MCF 10A (cell line): ENCODE results near the gene AIG1. TPM values are rescaled to one million over a fixed set of nuclear protein-coding genes. Genes with fewer than 3 reads are reported as not detected.

Experiments
- BruUV-seq: library from RNA; stranded (reverse); fragments of 400-500 nt; replicated peaks from 2 replicates; lab custom pipeline; 2021; lab: Mats Ljungman, UMichigan
- CTCF ChIA-PET: fragments of 300-600 bp; sonication (Branson Sonifier 250); formaldehyde crosslinking; extraction: SDS; loops from one replicate; lab custom pipeline; 2021; ENCODE audit warnings: antibody characterized with exemption, inconsistent platforms; lab: Yijun Ruan, JAX
- POLR2A ChIA-PET: fragments of 300-600, 350-650 bp; sonication (Branson Sonifier 250); formaldehyde crosslinking; extraction: SDS; loops from one replicate; lab custom pipeline; 2020; ENCODE audit warnings: antibody characterized with exemption, inconsistent platforms; lab: Yijun Ruan, JAX
- DNase-seq: peaks from one replicate; pipeline ENCODE4 v3.0.0-alpha.2; 2018; ENCODE audit not compliant: unreplicated experiment
- H3K27ac Mint-ChIP-seq: one replicate; pipeline ENCODE4 v1.8.0; 2022; ENCODE audit warnings: mild to moderate bottlenecking, low read depth, mixed read lengths; ENCODE audit not compliant: unreplicated experiment
- H3K27me3 Mint-ChIP-seq: one replicate; pipeline ENCODE4 v1.8.0; 2022; ENCODE audit warnings: mixed read lengths; ENCODE audit not compliant: insufficient read depth, unreplicated experiment
- H3K36me3 Mint-ChIP-seq: one replicate; pipeline ENCODE4 v1.8.0; 2022; ENCODE audit warnings: mild to moderate bottlenecking, moderate library complexity, mixed read lengths; ENCODE audit not compliant: insufficient read depth, unreplicated experiment
- H3K4me1 Mint-ChIP-seq: one replicate; pipeline ENCODE4 v1.8.0; 2022; ENCODE audit warnings: mixed read lengths; ENCODE audit not compliant: insufficient read depth, unreplicated experiment
- H3K4me3 Mint-ChIP-seq: one replicate; pipeline ENCODE4 v1.8.0; 2022; ENCODE audit warnings: mild to moderate bottlenecking, moderate library complexity, mixed read lengths; ENCODE audit not compliant: unreplicated experiment
- H3K9me3 Mint-ChIP-seq: one replicate; pipeline ENCODE4 v1.8.0; 2022; ENCODE audit warnings: mixed read lengths; ENCODE audit not compliant: unreplicated experiment
- intact Hi-C: fragments of 100-400 bp; cut with micrococcal nuclease; formaldehyde crosslinking; loops from 2 replicates; pipeline ENCODE4 v1.14.1; 2022
- total RNA-seq: library from RNA; stranded (reverse); gene quantifications from 2 replicates; pipeline ENCODE4 v1.2.3, GENCODE V29; 2022
- TF ChIP-seq, protein P1 (sequence below): fragments of 200-600 bp; IDR thresholded peaks from one replicate; pipeline ENCODE4 v1.8.0; 2022; ENCODE audit warnings: antibody characterized with exemption, mild to moderate bottlenecking; ENCODE audit not compliant: unreplicated experiment

The AIG1 gene
- total RNA-seq, 1 experiment from 2014 or later: 106 TPM

DNA sequence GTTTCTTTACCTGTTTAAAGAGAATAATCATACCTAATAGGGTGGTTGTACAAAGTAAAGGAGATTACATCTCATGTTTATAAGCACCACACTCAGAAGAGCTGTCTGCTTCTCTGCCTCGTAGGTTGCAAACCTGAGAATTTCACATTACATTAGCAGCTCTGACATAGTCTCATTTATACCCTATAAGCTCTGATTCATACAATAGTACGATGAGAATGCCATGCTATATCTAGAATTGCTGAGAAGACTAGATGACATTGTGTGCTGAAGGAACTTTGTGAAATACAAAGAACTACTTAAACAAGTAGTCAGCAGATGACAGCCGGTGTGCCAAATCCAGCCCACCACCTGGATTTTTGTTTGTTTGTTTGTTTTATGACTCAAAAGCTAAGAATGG lies 268.6 kb downstream of the AIG1 start:
- CTCF ChIA-PET: interaction anchor here (1.0 to 4.4 kb wide), 3 partner anchors 8 to 72 kb away, joined by 3 to 17 read pairs (median 5); no protein-coding TSS in a partner anchor
- DNase-seq: peak; percentile 40
- peaks cover 33% of the 10 kb centered on the region for H3K4me1 Mint-ChIP-seq

DNA sequence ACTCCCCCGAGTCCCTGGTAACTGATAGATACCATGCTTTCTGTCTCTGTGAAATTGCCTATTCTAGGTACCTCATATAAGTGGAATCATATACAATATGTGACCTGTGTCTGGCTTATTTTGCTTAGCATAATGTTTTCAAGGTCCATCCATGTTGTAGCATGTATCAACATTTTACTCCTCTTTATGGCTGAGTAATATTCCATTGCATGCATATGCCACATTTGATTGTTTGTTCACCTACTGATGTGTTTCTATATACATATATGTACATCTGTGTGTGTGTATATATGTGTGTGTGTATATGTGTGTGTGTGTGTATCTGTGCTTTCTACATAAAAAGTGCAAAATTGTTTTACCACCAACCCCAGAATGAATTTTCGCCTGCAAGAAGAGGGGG lies 270.7 kb downstream of the AIG1 start:
- Mint-ChIP-seq H3K27ac (peak overlapping the region; percentile 66), H3K4me1 (peaks cover 35% of the 10 kb centered on the region), H3K27me3 (no peaks in the 10 kb centered on the region), H3K9me3 (peaks cover 13% of the 10 kb centered on the region), H3K36me3 (peaks cover 33% of the 10 kb centered on the region), H3K4me3 (no peak overlapping the region)
- ChIA-PET POLR2A (interaction anchor here (1.2 to 13.4 kb wide), 3 partner anchors 11 to 84 kb away, joined by 3 to 402 read pairs (median 13); no protein-coding TSS in a partner anchor), CTCF (no interaction called here)
- TF ChIP-seq, protein P1, sequence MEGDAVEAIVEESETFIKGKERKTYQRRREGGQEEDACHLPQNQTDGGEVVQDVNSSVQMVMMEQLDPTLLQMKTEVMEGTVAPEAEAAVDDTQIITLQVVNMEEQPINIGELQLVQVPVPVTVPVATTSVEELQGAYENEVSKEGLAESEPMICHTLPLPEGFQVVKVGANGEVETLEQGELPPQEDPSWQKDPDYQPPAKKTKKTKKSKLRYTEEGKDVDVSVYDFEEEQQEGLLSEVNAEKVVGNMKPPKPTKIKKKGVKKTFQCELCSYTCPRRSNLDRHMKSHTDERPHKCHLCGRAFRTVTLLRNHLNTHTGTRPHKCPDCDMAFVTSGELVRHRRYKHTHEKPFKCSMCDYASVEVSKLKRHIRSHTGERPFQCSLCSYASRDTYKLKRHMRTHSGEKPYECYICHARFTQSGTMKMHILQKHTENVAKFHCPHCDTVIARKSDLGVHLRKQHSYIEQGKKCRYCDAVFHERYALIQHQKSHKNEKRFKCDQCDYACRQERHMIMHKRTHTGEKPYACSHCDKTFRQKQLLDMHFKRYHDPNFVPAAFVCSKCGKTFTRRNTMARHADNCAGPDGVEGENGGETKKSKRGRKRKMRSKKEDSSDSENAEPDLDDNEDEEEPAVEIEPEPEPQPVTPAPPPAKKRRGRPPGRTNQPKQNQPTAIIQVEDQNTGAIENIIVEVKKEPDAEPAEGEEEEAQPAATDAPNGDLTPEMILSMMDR: no peak
- intact Hi-C loops: no loop called here
- no TSS peak for BruUV-seq
- no peak for DNase-seq

More for the DNA sequence above, 268.6 kb downstream of the AIG1 start:
- H3K27me3 Mint-ChIP-seq: no peaks in the 10 kb centered on the region
- H3K36me3 Mint-ChIP-seq: peaks cover 15% of the 10 kb centered on the region
- no peak overlapping the region for H3K4me3 Mint-ChIP-seq
- peaks cover 13% of the 10 kb centered on the region for H3K9me3 Mint-ChIP-seq
- BruUV-seq: no TSS peak
- TF ChIP-seq, protein P1: no peak
- H3K27ac Mint-ChIP-seq: no peak overlapping the region
- POLR2A ChIA-PET: interaction anchor here (0.6 to 8.3 kb wide), 16 partner anchors 7 to 486 kb away, joined by 3 to 160 read pairs (median 8); partner anchors contain the start of genes ADAT2, HIVEP2 and PEX3
- intact Hi-C loops: no loop called here

DNA sequence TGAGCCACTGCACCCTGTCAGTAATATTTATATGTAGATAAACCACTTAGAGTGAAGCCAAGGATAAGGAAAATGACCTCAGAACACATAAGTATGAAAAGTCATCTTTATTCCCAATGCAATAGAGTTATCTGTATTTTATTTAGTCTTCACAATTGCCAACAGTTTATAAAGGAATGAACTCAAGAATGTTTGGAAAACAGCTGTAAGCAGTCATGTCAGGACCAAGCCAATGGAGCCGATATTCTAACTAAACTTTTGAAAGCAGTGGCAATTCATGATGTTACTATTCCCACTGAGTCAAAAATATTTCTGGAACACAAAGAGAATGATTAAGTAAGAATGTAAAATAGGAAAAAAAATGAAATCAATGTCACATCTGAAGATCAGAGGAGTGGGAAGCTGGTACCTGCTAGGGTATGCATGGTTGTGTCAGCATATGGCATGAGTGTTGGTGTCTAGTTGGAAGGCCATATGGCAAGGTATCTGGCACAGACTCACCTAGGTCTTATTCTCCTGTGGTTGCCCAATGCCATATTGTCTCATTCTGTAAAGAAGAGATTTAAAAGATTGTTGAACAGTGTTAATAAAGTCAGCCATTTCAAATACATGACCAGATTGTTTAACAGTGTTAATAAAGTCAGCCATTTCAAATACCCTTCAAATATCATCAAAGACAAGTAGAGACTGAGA lies 271.6 kb downstream of the AIG1 start:
- DNase-seq: peak; percentile 26
- POLR2A ChIA-PET: interaction anchor here (0.7 to 13.4 kb wide), 22 partner anchors 6 to 529 kb away, joined by 3 to 402 read pairs (median 9); partner anchors contain the start of genes ADAT2, AIG1, HIVEP2 and PEX3
- no TSS peak for BruUV-seq
- CTCF ChIA-PET: interaction anchor here (0.6 to 1.9 kb wide), 4 partner anchors 8 to 856 kb away, joined by 3 to 7 read pairs (median 5); no protein-coding TSS in a partner anchor
- Mint-ChIP-seq H3K36me3 (peaks cover 36% of the 10 kb centered on the region), H3K27ac (peak overlapping the region; percentile 99), H3K4me1 (peaks cover 44% of the 10 kb centered on the region), H3K27me3 (no peaks in the 10 kb centered on the region), H3K9me3 (peaks cover 13% of the 10 kb centered on the region), H3K4me3 (peak overlapping the region; percentile 71)
- TF ChIP-seq, protein P1: no peak
- intact Hi-C loops: no loop called here

DNA sequence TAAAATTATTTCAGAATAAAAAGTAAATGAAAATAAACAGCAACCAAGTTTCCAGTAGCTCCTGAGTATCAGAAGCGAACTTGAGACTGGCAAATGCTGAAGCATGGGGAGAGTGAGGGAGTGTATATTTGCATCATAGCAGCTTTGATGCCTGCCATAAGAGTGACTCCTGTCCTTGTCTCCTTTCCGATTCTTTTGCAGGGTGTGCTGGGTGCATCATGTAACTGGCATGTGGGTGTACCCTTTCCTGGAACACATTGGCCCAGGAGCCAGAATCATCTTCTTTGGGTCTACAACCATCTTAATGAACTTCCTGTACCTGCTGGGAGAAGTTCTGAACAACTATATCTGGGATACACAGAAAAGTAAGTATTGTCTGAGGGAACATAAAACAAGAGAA lies 272.4 kb downstream of the AIG1 start:
- H3K4me1 Mint-ChIP-seq: peaks cover 52% of the 10 kb centered on the region
- peak overlapping the region; percentile 71 for H3K4me3 Mint-ChIP-seq
- peak overlapping the region; percentile 99 for H3K27ac Mint-ChIP-seq
- ChIA-PET POLR2A (interaction anchor here (0.6 to 13.4 kb wide), 28 partner anchors 7 to 790 kb away, joined by 3 to 402 read pairs (median 7); partner anchors contain the start of genes ADAT2, AIG1, HIVEP2 and PEX3), CTCF (interaction anchor here (0.6 to 2.3 kb wide), 11 partner anchors 8 to 1186 kb away, joined by 3 to 12 read pairs (median 4); partner anchors contain the start of genes NMBR and VTA1)
- H3K27me3 Mint-ChIP-seq: no peaks in the 10 kb centered on the region
- BruUV-seq: no TSS peak
- TF ChIP-seq, protein P1: no peak
- H3K36me3 Mint-ChIP-seq: peaks cover 37% of the 10 kb centered on the region
- peaks cover 13% of the 10 kb centered on the region for H3K9me3 Mint-ChIP-seq
- peak; percentile 95 for DNase-seq
- intact Hi-C loops: no loop called here
